Neural cell (in vitro differentiated cells): Measurements from ENCODE around the gene ARHGEF19. TPM values are rescaled to one million over a fixed set of nuclear protein-coding genes. Genes with fewer than 3 reads are reported as not detected.

Experiments
- H2AFZ ChIP-seq: fragments of 200-600, 300-800 bp; sonication (generic), shearing (Covaris generic); 2 replicates; pipeline ENCODE4 v1.6.0; 2014; ENCODE audit warnings: low read depth, mild to moderate bottlenecking, antibody characterized with exemption, low read length, moderate library complexity
- H3F3A ChIP-seq: fragments of 200-600 bp; shearing (Covaris generic); 2 replicates; pipeline ENCODE4 v1.6.1; 2016; ENCODE audit warnings: mild to moderate bottlenecking, moderate library complexity, mixed read lengths, antibody characterized with exemption, low read length; ENCODE audit not compliant: insufficient read depth, poor library complexity, severe bottlenecking
- H3K27ac ChIP-seq: fragments of 200-600, 300-800 bp; sonication (generic), shearing (Covaris generic); 2 replicates; pipeline ENCODE4 v1.5.1; 2014; ENCODE audit warnings: mild to moderate bottlenecking, low read length, moderate library complexity
- H3K27me3 ChIP-seq: fragments of 300-800, 200-600 bp; sonication (generic), shearing (Covaris generic); 2 replicates; pipeline ENCODE4 v1.6.0; 2014; ENCODE audit warnings: mild to moderate bottlenecking, low read depth, low read length, moderate library complexity; ENCODE audit not compliant: insufficient read depth
- H3K36me3 ChIP-seq: fragments of 300-800, 200-600 bp; sonication (generic), shearing (Covaris generic); 2 replicates; pipeline ENCODE4 v1.5.1; 2014; ENCODE audit warnings: mild to moderate bottlenecking, antibody characterized with exemption, low read length, moderate library complexity; ENCODE audit not compliant: insufficient read depth
- H3K4me2 ChIP-seq: fragments of 300-800, 200-600 bp; sonication (generic), shearing (Covaris generic); 2 replicates; pipeline ENCODE4 v1.6.0; 2014; ENCODE audit warnings: mild to moderate bottlenecking, low read length
- H3K4me3 ChIP-seq: fragments of 300-800, 200-600 bp; sonication (generic), shearing (Covaris generic); 2 replicates; pipeline ENCODE4 v1.5.1; 2014; ENCODE audit warnings: mild to moderate bottlenecking, low read length, moderate library complexity
- H3K79me2 ChIP-seq: fragments of 200-600 bp; shearing (Covaris generic); replicated peaks from 2 replicates; pipeline ENCODE4 v1.6.0; 2014; ENCODE audit warnings: mild to moderate bottlenecking, low read length, moderate library complexity; ENCODE audit not compliant: insufficient read depth
- H3K9ac ChIP-seq: fragments of 300-800, 200-600 bp; sonication (generic), shearing (Covaris generic); 2 replicates; pipeline ENCODE4 v1.6.1; 2016; ENCODE audit warnings: mild to moderate bottlenecking, low read length, mixed read lengths
- H3K9me2 ChIP-seq: fragments of 200-600 bp; shearing (Covaris generic); 2 replicates; pipeline ENCODE4 v1.6.1; 2016; ENCODE audit warnings: mild to moderate bottlenecking, low read length, mixed read lengths; ENCODE audit not compliant: insufficient read depth
- H3K9me3 ChIP-seq: fragments of 200-600, 300-800 bp; sonication (generic), shearing (Covaris generic); 2 replicates; pipeline ENCODE4 v1.6.1; 2016; ENCODE audit warnings: mild to moderate bottlenecking, mixed run types, low read length, moderate library complexity, mixed read lengths
- H4K20me1 ChIP-seq: fragments of 200-600 bp; shearing (Covaris generic); 2 replicates; pipeline ENCODE4 v1.6.1; 2016; ENCODE audit warnings: mild to moderate bottlenecking, mixed run types; ENCODE audit not compliant: insufficient read depth
- EP300 ChIP-seq: fragments of 450-650 bp; conservative IDR thresholded peaks from 2 replicates; pipeline ENCODE4 v1.6.1; 2014; ENCODE audit warnings: antibody characterized with exemption, mild to moderate bottlenecking, moderate library complexity; ENCODE audit not compliant: poor library complexity, severe bottlenecking
- EZH2 ChIP-seq: fragments of 200-600, 300-800 bp; shearing (Covaris generic), sonication (generic); IDR thresholded peaks from 2 replicates; pipeline ENCODE4 v1.6.1; 2014; ENCODE audit warnings: antibody characterized with exemption, low read length, borderline replicate concordance, mild to moderate bottlenecking; ENCODE audit not compliant: insufficient read depth, poor library complexity, severe bottlenecking
- MXI1 ChIP-seq: fragments of 450-650 bp; conservative IDR thresholded peaks from 2 replicates; pipeline ENCODE4 v1.6.1; 2014; ENCODE audit warnings: antibody characterized with exemption, mild to moderate bottlenecking; ENCODE audit not compliant: poor library complexity, severe bottlenecking
- POLR2AphosphoS5 ChIP-seq: IDR thresholded peaks from 2 replicates; pipeline ENCODE4 v1.6.1; 2012
- RAD21 ChIP-seq: fragments of 450-650 bp; conservative IDR thresholded peaks from 2 replicates; pipeline ENCODE4 v1.6.1; 2014; ENCODE audit warnings: antibody characterized with exemption, mild to moderate bottlenecking, moderate library complexity
- SMC3 ChIP-seq: fragments of 450-650 bp; conservative IDR thresholded peaks from 2 replicates; pipeline ENCODE4 v1.6.1; 2014; ENCODE audit warnings: antibody characterized with exemption, mild to moderate bottlenecking, moderate library complexity; ENCODE audit not compliant: poor library complexity
- TAF1 ChIP-seq: IDR thresholded peaks from 2 replicates; pipeline ENCODE4 v1.6.1; 2012; ENCODE audit warnings: low read depth
- polyA plus RNA-seq: library from polyadenylated mRNA; depleted of rRNA; stranded (reverse); fragments of >200 nt; gene quantifications from 2 replicates; pipeline ENCODE4 v1.2.3, GENCODE V29; 2014
- TF ChIP-seq, protein P1 (sequence below): fragments of 450-650 bp; IDR thresholded peaks from 2 replicates; pipeline ENCODE4 v1.5.1; 2014; ENCODE audit warnings: antibody characterized with exemption, mild to moderate bottlenecking, moderate library complexity; ENCODE audit not compliant: poor library complexity, severe bottlenecking
- TF ChIP-seq, protein P2 (sequence below): IDR thresholded peaks from 2 replicates; pipeline ENCODE4 v1.6.1; 2012; ENCODE audit warnings: borderline replicate concordance

The ARHGEF19 gene
- polyA plus RNA-seq, 1 donor from 2014 or later, result 0.93 TPM

DNA sequence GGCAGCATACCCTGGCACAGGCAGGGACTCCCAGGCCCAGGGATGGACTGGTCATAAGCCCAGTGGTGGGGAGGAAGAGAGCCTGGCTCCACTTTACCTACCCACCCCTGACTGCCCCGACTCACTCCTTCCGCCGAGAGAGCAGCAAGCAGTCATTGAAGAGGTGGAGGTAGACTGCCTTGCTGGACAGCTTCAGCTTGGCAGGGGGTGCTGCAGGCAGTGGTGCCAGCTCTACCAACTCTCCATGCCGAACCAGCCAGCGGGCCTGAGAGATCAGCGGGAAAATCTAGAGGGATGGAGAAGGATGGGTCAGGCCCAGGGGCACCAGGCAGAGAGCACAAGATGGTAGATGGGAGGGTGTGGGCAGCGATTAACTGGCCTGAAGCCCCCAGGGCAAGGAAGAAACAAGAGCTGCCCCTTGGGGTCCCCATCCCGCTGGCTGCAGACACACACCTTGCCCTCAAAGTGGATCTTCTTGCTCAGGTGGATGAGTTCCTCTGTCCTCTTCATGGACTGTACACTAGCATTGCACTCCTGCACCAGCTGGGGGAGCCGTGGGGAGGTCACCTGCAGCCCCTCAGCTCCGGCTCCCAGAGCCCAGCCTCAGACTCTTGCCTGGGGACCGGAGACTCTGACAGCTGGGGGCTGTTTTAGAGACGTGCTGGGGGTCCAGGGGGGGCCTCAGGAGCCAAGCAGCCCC, 7.7 kb downstream of the ARHGEF19 start:
- no peaks in the 10 kb centered on the region for H3F3A ChIP-seq

DNA sequence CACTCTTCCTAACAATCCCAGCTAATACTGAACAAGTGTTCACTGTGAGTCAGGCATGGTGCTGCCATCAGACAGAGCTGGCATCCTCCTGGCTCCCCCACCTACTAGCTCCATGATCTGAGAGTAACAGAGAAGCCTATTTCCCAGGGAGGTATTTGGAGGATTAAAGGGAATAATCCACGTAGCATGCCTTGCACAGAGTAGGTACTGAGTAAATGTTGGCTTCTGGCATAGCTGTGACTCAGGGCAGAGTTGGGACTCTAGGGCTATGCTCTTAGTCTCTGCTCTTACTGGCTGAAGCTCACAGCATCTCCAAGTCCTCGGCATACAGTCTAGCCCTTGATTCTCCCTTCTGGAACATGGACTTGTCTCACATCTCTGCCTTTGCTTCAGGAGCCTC, 8.2 kb downstream of the ARHGEF19 start:
- TF ChIP-seq SMC3 (no peak), EZH2 (no peak), RAD21 (no peak), MXI1 (no peak), EP300 (no peak), TAF1 (no peak), POLR2AphosphoS5 (no peak)
- TF ChIP-seq, protein P1, sequence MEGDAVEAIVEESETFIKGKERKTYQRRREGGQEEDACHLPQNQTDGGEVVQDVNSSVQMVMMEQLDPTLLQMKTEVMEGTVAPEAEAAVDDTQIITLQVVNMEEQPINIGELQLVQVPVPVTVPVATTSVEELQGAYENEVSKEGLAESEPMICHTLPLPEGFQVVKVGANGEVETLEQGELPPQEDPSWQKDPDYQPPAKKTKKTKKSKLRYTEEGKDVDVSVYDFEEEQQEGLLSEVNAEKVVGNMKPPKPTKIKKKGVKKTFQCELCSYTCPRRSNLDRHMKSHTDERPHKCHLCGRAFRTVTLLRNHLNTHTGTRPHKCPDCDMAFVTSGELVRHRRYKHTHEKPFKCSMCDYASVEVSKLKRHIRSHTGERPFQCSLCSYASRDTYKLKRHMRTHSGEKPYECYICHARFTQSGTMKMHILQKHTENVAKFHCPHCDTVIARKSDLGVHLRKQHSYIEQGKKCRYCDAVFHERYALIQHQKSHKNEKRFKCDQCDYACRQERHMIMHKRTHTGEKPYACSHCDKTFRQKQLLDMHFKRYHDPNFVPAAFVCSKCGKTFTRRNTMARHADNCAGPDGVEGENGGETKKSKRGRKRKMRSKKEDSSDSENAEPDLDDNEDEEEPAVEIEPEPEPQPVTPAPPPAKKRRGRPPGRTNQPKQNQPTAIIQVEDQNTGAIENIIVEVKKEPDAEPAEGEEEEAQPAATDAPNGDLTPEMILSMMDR, result no peak
- TF ChIP-seq, protein P2, sequence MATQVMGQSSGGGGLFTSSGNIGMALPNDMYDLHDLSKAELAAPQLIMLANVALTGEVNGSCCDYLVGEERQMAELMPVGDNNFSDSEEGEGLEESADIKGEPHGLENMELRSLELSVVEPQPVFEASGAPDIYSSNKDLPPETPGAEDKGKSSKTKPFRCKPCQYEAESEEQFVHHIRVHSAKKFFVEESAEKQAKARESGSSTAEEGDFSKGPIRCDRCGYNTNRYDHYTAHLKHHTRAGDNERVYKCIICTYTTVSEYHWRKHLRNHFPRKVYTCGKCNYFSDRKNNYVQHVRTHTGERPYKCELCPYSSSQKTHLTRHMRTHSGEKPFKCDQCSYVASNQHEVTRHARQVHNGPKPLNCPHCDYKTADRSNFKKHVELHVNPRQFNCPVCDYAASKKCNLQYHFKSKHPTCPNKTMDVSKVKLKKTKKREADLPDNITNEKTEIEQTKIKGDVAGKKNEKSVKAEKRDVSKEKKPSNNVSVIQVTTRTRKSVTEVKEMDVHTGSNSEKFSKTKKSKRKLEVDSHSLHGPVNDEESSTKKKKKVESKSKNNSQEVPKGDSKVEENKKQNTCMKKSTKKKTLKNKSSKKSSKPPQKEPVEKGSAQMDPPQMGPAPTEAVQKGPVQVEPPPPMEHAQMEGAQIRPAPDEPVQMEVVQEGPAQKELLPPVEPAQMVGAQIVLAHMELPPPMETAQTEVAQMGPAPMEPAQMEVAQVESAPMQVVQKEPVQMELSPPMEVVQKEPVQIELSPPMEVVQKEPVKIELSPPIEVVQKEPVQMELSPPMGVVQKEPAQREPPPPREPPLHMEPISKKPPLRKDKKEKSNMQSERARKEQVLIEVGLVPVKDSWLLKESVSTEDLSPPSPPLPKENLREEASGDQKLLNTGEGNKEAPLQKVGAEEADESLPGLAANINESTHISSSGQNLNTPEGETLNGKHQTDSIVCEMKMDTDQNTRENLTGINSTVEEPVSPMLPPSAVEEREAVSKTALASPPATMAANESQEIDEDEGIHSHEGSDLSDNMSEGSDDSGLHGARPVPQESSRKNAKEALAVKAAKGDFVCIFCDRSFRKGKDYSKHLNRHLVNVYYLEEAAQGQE, result no peak
- Histone ChIP-seq H3K79me2 (no peaks in the 10 kb centered on the region), H3F3A (no peaks in the 10 kb centered on the region), H3K27me3 (no peaks in the 10 kb centered on the region), H4K20me1 (no peaks in the 10 kb centered on the region), H3K9ac (no peak overlapping the region), H3K4me2 (no peak overlapping the region), H3K9me2 (no peaks in the 10 kb centered on the region), H3K9me3 (no peaks in the 10 kb centered on the region), H2AFZ (no peak overlapping the region), H3K27ac (no peak overlapping the region), H3K4me3 (no peak overlapping the region), H3K36me3 (no peaks in the 10 kb centered on the region)

More for the DNA sequence above, 7.7 kb downstream of the ARHGEF19 start:
- Histone ChIP-seq H3K79me2 (no peaks in the 10 kb centered on the region), H3K9ac (no peak overlapping the region), H3K27ac (no peak overlapping the region), H3K36me3 (no peaks in the 10 kb centered on the region), H3K27me3 (no peaks in the 10 kb centered on the region), H4K20me1 (no peaks in the 10 kb centered on the region), H2AFZ (no peak overlapping the region), H3K9me3 (no peaks in the 10 kb centered on the region), H3K4me3 (no peak overlapping the region), H3K4me2 (no peak overlapping the region), H3K9me2 (no peaks in the 10 kb centered on the region)
- no peak for TF ChIP-seq POLR2AphosphoS5
- no peak for TF ChIP-seq TAF1
- no peak for TF ChIP-seq MXI1
- TF ChIP-seq, protein P2, result no peak
- TF ChIP-seq, protein P1, result no peak
- no peak for TF ChIP-seq EP300
- no peak for TF ChIP-seq EZH2
- TF ChIP-seq RAD21, result no peak
- TF ChIP-seq SMC3, result no peak
